ENCODE measurements around the gene WWTR1. TPM values are rescaled to one million over a fixed set of nuclear protein-coding genes. Genes with fewer than 3 reads are reported as not detected.

Gene WWTR1
- polyA plus RNA-seq, 3 donors from 2014 or later, result not detected

DNA sequence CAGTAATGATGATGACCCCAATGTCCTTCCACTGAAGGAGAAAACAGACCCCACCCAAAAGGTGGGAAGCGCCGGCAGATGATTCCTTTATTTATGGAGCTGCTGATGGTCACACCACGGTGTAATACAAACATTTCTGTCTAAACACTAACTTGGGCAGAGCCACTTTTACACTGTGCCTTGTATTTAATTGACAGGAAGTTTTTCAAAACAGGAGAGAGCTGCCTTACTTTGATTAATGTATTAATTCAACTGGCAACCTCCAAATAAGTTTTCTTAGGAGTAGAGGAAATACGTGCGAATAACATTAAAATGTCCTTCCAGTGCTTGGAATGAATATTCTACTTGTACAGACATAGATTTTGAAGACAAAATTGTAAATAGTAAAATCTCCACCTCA lies 70.4 kb downstream of the WWTR1 start:
- H3K27ac Mint-ChIP-seq, result no peak overlapping the region
- H3K9me3 Mint-ChIP-seq, result peaks cover 0 to 3% (median 0%) of the 10 kb centered on the region in 6 donors
- no peak for DNase-seq
- H3K4me1 Mint-ChIP-seq, result no peaks in the 10 kb centered on the region
- no peak overlapping the region for H3K4me3 Mint-ChIP-seq
- H3K36me3 Mint-ChIP-seq, result no peaks in the 10 kb centered on the region
- peaks cover 0 to 8% (median 2%) of the 10 kb centered on the region in 3 donors for H3K27me3 Mint-ChIP-seq (ENCODE audit: low read depth in 3 of 3)

DNA sequence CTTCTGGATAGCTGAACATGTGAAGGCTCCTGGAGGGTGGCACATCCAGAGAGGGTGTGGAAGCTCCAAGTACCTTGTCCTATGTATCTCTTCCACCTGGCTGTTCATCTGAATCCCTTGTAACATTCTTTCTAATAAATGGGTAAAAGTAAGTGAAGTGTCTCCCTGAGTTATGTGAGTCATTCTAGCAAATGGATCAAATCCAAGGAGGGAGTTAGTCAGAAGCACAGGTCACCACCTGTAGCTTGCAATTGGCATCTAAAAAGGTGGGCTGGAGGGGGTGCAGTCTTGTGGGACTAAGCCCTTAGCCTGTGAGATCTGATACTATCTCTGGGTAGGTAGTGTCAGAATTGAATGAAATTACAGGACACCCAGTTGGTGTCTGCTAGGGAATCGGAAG lies 71.0 kb downstream of the WWTR1 start:
- Mint-ChIP-seq H3K4me1 (no peaks in the 10 kb centered on the region), H3K36me3 (no peaks in the 10 kb centered on the region), H3K9me3 (peaks cover 0 to 3% (median 0%) of the 10 kb centered on the region in 6 donors), H3K27ac (no peak overlapping the region), H3K27me3 (ENCODE audit: low read depth in 3 of 3) (peaks cover 0 to 8% (median 2%) of the 10 kb centered on the region in 3 donors), H3K4me3 (no peak overlapping the region)
- no peak for DNase-seq

DNA sequence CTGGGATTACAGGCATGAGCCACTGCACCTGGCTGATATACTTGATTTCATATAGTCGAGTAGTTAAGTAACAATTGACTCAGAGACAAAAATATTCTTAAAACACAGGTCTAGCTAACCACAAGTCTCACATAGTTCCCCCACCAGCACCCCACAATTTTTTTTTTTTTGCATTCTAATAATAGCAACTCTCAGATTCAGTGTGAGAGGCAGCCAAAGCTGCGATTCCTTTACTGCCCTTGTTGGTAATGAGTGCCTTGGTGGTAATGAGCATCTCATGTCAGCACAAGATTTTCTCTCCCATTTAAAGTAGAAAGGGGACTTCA lies 72.5 kb downstream of the WWTR1 start:
- peaks cover 0 to 8% (median 2%) of the 10 kb centered on the region in 3 donors for H3K27me3 Mint-ChIP-seq (ENCODE audit: low read depth in 3 of 3)
- no peak overlapping the region for H3K27ac Mint-ChIP-seq

DNA sequence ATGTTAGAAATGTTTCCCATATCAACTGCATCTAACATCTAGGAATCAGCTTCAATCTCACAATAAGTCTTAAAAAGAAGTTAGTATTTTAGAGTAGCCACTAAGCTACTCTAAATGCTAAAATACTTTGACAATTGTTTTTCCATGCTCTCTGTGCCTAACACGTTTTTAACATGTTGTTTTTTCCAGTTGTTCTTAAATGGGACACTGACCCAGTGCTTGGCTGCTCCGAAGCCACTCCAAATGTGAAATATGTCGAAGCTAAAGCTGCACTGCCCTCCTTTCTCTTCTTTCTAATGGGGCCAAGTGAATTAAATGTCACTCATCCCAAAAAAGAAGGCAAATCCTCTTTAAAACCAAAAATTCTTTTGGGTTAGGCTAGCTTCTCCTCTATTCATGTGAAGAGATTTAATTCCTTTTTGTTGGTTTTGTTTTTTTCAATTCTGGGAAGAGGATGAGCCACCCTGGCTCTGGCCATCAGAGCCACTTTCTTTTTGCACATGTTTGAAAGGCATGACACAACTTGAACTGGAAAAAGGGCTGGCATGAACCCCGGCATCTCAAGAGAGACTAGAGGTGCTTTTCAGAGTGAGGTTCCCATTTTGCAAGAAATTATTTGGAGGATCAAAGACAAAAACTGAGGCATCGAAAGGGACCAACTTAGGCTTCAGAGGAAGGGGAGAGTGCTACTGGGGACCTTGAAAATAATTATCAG lies 73.7 kb downstream of the WWTR1 start:
- peaks cover 0 to 6% (median 2%) of the 10 kb centered on the region in 3 donors for H3K27me3 Mint-ChIP-seq (ENCODE audit: low read depth in 3 of 3)
- H3K4me3 Mint-ChIP-seq, result no peak overlapping the region
- peaks cover 6 to 16% of the 10 kb centered on the region in 2 donors for H3K4me1 Mint-ChIP-seq
- H3K27ac Mint-ChIP-seq, result no peak overlapping the region
- no peak for DNase-seq
- H3K36me3 Mint-ChIP-seq, result no peaks in the 10 kb centered on the region
- peaks cover 0 to 3% (median 0%) of the 10 kb centered on the region in 6 donors for H3K9me3 Mint-ChIP-seq

More for the DNA sequence above, 72.5 kb downstream of the WWTR1 start:
- no peak for DNase-seq
- no peak overlapping the region for H3K4me3 Mint-ChIP-seq
- no peaks in the 10 kb centered on the region for H3K36me3 Mint-ChIP-seq
- peaks cover 6 to 8% of the 10 kb centered on the region in 2 donors for H3K4me1 Mint-ChIP-seq
- peaks cover 0 to 3% (median 0%) of the 10 kb centered on the region in 6 donors for H3K9me3 Mint-ChIP-seq

DNA sequence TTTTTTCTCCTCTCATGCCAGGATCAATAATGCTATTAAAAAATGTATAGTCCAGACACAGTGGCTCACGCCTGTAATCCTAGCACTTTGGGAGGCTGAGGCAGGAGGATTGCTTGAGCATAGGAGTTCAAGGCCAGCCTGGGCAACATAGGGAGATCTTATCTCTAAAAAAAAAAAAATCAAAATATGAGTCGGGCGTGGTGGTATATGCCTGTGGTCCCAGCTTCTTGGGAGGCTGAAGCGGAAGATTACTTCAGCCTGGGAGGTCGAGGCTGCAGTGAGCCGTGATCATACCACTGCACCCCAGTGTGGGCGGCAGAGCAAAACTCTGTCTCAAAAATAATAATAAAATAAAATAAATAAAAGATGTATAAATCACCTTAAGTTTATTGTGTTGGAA lies 75.4 kb downstream of the WWTR1 start:
- peaks cover 0 to 3% (median 0%) of the 10 kb centered on the region in 6 donors for H3K9me3 Mint-ChIP-seq
- no peaks in the 10 kb centered on the region for H3K36me3 Mint-ChIP-seq
- no peak for DNase-seq
- peaks cover 0 to 5% (median 2%) of the 10 kb centered on the region in 3 donors for H3K27me3 Mint-ChIP-seq (ENCODE audit: low read depth in 3 of 3)
- no peak overlapping the region for H3K27ac Mint-ChIP-seq
- H3K4me3 Mint-ChIP-seq, result no peak overlapping the region
- peaks cover 6 to 16% of the 10 kb centered on the region in 2 donors for H3K4me1 Mint-ChIP-seq

DNA sequence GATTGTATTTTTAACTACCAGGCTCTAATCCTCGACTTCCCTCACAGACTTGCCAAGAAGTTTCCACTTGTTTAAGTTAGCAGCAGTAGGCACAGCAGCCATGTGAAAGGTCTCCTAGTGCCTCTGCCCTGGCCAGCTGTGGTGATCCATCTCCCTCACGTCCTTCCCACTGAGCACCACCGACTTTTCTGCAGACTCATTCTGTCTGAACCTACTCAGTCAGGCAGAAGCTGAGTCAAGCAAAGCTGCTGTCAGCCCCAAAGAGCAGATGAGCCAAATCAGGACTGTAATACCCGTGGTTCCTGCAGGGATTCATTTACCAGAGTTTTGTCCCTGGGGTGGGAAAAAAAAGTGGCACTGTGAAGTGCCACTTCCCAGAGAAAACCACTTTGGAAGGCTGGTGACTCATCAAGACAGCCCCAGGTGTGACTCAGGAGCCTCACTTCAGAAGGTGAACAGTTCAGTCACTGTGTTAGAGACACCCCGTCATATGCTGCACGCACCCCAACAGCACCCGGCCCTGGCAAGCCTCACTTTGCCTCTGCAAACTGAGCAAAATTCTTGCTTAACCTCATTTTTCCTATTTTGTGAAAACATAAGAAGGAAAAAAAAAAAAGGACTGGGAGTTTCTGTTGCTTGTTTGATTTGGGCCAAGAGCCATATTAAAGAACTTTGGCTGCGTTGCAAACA lies 76.0 kb downstream of the WWTR1 start:
- H3K4me1 Mint-ChIP-seq, result peaks cover 6 to 16% of the 10 kb centered on the region in 2 donors
- H3K36me3 Mint-ChIP-seq, result no peaks in the 10 kb centered on the region
- no peak overlapping the region for H3K27ac Mint-ChIP-seq
- H3K4me3 Mint-ChIP-seq, result no peak overlapping the region
- H3K27me3 Mint-ChIP-seq (ENCODE audit: low read depth in 3 of 3), result peaks cover 0 to 2% (median 0%) of the 10 kb centered on the region in 3 donors
- no peak for DNase-seq
- H3K9me3 Mint-ChIP-seq, result peaks cover 0 to 3% (median 0%) of the 10 kb centered on the region in 6 donors

DNA sequence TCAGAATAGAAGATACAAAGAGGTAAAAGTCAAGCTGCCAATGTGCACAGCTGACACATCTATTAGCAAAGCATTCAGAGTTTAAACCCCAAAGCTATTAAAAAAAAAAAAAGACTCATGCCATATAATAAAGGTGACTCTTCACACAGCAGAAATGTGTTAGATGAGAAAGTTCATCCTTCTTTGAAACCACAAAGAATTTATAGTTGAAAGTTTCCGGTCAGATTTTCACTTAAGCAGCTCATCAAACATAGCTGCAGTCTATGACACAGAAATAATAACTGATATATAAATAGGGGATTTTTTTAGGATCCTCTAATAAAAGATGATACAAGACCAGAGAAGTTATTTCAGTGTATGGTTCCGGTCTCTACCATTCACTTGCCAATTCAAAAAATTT lies 76.6 kb downstream of the WWTR1 start:
- no peak overlapping the region for H3K27ac Mint-ChIP-seq
- peak overlapping the region in 1 of 5 donors; percentile 36 for H3K4me3 Mint-ChIP-seq
- peaks cover 0 to 2% (median 0%) of the 10 kb centered on the region in 3 donors for H3K27me3 Mint-ChIP-seq (ENCODE audit: low read depth in 3 of 3)
- H3K36me3 Mint-ChIP-seq, result no peaks in the 10 kb centered on the region
- no peak for DNase-seq
- peaks cover 6 to 16% of the 10 kb centered on the region in 2 donors for H3K4me1 Mint-ChIP-seq
- H3K9me3 Mint-ChIP-seq, result peaks cover 0 to 2% (median 0%) of the 10 kb centered on the region in 6 donors

DNA sequence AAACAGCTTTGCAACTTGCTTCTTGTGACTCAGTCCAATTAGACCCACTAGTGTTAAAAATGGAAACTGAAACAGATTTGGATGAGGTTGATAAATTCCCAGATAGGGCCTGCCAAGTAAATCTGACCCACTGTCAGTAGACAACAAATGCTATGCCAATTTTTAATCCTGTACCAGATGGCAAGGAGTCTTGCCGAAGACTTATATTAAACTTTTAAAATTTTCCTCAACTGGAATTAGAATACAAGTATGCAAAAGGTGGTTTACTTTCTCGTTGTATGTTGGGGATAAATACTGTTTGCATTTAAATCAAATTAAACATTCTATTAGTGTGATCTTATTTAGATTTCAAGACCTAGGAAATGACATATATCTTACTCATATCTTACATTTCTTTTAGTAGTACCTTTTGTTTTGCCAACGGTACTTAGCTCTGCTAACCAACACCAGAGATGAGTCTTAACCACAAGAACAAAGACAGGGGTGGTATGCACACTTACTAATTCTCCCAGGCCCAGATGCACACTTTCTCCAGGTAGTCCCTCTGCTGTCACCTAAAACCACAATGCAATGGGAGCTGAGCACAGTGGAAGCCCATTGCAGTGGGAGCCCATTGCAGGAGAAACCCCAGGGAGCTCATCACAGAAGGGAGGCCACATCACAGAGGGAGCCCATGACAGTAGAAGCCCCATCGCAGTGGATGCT lies 77.8 kb downstream of the WWTR1 start:
- H3K4me1 Mint-ChIP-seq, result peaks cover 6 to 16% of the 10 kb centered on the region in 2 donors
- peaks cover 0 to 2% (median 0%) of the 10 kb centered on the region in 6 donors for H3K9me3 Mint-ChIP-seq
- H3K36me3 Mint-ChIP-seq, result no peaks in the 10 kb centered on the region
- no peak for DNase-seq
- H3K4me3 Mint-ChIP-seq, result peak overlapping the region in 1 of 5 donors; percentile 1
- H3K27ac Mint-ChIP-seq, result no peak overlapping the region
- peaks cover 0 to 2% (median 0%) of the 10 kb centered on the region in 3 donors for H3K27me3 Mint-ChIP-seq (ENCODE audit: low read depth in 3 of 3)

DNA sequence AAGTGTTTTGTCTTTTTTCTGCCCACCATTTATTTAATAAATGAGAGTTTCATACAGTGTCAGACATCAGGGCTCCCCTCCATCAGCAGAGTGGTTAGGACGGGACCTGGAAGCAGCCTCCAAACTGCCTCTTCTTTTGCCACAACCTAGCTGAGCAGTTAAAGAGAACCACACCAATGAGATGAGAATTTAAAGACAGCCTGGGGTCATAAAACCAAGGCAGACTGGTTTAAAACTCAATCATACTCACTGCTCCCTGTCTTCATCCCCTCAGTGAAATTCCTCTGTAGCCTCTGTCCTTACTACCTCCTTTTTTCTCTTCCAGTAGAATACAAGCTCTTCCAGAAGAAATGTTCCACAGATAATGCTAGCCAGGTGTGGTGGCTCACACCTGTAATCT lies 78.7 kb downstream of the WWTR1 start:
- H3K4me3 Mint-ChIP-seq, result no peak overlapping the region
- no peaks in the 10 kb centered on the region for H3K27me3 Mint-ChIP-seq (ENCODE audit: low read depth in 3 of 3)
- H3K36me3 Mint-ChIP-seq, result no peaks in the 10 kb centered on the region
- H3K9me3 Mint-ChIP-seq, result peaks cover 0 to 2% (median 0%) of the 10 kb centered on the region in 6 donors
- H3K27ac Mint-ChIP-seq, result no peak overlapping the region
- peaks cover 6 to 16% of the 10 kb centered on the region in 2 donors for H3K4me1 Mint-ChIP-seq
- no peak for DNase-seq

DNA sequence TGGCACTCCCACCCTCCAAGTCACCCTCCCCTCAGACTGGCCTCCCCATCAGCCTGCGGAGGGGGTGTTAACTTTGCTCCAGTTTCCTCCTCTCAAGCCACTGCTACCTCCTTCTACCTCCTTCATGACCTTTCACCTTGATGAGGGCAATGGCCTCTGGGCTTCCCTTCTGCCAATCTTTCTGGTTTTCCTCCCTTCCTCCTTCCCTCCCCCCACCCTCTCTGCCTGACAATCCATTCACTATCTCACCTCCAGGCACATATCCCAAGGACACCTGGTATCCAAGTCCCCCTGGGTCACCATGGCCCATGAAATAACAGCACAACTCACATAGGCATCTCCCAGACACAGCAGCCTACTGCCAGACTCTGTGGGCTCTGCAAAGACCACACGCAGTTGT lies 80.0 kb downstream of the WWTR1 start:
- Mint-ChIP-seq H3K4me3 (no peak overlapping the region), H3K27me3 (ENCODE audit: low read depth in 3 of 3) (no peaks in the 10 kb centered on the region), H3K27ac (no peak overlapping the region), H3K4me1 (peaks cover 6 to 16% of the 10 kb centered on the region in 2 donors), H3K36me3 (no peaks in the 10 kb centered on the region), H3K9me3 (no peaks in the 10 kb centered on the region)
- DNase-seq, result no peak

DNA sequence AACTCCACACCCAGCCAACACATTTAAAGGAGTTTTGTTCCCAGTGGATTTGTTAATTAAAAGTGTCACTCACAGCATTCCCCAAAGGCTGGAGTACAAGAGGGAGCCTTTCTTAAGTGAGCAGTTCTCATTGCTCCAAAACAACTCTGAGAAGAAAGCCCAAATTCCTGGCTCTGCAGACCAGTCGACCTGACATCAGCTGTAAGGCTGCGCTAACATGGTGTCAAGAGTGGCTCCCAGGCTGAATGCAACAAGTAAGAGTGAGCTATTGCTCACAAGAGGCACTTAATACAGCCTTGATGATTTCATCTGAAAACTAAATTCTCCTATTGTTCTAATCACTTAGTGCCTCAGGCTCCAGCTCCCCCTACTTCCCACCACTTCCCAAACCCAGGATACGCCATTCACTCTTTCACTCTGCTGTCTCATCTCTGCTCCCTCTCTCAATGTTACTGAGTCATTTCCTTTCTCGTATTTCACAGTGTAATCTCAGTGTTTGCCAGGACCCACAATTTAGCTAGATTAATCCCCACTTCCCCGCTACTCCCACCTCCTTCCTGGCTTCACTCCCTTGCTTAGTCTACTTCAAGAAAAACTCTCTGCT lies 81.8 kb downstream of the WWTR1 start:
- no peak overlapping the region for H3K4me3 Mint-ChIP-seq
- no peaks in the 10 kb centered on the region for H3K36me3 Mint-ChIP-seq
- H3K27me3 Mint-ChIP-seq (ENCODE audit: low read depth in 3 of 3), result no peaks in the 10 kb centered on the region
- H3K4me1 Mint-ChIP-seq, result peaks cover 4 to 13% of the 10 kb centered on the region in 2 donors
- no peak for DNase-seq
- H3K9me3 Mint-ChIP-seq, result no peaks in the 10 kb centered on the region
- H3K27ac Mint-ChIP-seq, result no peak overlapping the region

DNA sequence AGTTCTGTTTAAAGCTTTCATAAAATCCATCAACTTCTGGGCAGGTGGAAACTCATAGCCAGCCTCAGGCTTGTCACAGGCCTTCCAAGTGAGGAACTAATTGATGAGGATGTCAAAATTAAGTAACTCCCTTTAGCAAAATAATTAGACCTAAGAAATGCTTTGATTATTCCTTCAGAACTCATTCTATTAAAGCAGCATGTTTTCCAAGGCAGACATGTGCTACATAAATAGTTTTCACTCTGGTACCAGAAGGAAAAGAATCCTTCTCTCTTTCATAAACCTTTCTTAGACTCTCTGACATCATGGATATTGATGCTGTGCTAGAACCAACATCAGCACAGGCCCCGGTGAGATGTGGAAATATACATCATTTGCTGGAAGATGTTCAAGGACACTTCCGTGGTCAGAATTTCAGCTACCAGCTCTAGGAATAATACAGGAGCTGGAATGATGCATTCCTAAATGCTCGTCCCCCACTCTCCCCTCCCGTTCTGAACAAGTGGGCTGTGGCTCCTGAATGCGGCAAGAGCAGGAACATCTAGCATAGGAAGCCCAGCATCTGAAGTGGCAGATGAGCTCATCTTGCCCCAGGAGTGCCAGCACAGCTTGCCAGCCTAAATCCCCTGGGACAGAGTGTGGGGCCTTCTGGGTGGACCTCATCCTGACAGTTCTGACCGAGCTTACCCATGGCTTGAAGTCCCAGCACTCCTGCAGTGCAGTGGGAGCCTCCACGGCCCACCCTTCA lies 82.4 kb downstream of the WWTR1 start:
- no peak overlapping the region for H3K27ac Mint-ChIP-seq
- no peaks in the 10 kb centered on the region for H3K36me3 Mint-ChIP-seq
- no peak overlapping the region for H3K4me3 Mint-ChIP-seq
- peaks cover 0 to 9% of the 10 kb centered on the region in 2 donors for H3K4me1 Mint-ChIP-seq
- H3K9me3 Mint-ChIP-seq, result no peaks in the 10 kb centered on the region
- H3K27me3 Mint-ChIP-seq (ENCODE audit: low read depth in 3 of 3), result no peaks in the 10 kb centered on the region
- no peak for DNase-seq

DNA sequence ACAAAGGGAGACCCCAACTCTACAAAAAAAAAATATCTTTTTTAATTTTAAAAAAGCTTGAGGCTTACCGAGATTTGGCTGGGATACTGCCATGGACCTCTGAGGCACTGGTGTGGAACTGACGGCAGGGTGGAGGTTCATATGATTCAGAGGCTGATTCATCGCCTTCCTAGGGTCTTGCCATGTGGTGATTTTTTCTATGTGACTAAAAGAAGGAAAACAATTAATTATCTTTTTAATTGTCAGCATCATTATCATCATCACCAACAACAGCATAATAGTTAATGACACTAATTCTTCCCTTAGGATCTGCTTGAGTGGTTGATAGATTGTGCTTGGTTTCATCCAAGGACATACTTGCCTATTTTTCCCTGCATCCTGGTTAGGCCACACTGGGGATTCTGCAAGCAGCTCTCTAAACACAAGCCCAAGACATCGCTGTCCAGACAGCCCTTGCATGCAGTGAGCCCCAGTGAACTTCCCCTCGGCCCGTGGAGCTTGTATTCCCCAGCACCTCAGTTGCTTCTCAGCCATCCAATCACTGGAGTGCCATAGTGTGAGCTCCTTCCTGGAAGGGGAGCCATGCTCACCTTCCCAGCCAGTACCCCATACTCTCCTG lies 84.9 kb downstream of the WWTR1 start:
- DNase-seq, result no peak
- Mint-ChIP-seq H3K4me3 (no peak overlapping the region), H3K27ac (no peak overlapping the region), H3K36me3 (no peaks in the 10 kb centered on the region), H3K9me3 (no peaks in the 10 kb centered on the region), H3K27me3 (ENCODE audit: low read depth in 3 of 3) (peaks cover 0 to 2% (median 0%) of the 10 kb centered on the region in 3 donors), H3K4me1 (no peaks in the 10 kb centered on the region)

Measured in immature natural killer cell (primary cell).